Esophagus squamous epithelium (tissue), 4 donors: Measurements from ENCODE around the gene KRTAP9-2.

Source experiments
- CTCF ChIP-seq, 6 experiments: fragments of 450-650 bp in 4 of 6; fragments of 200-600 bp in 2 of 6; sonication (generic) in 2 of 6; IDR thresholded peaks; one replicate each; pipeline ENCODE4 v1.5.1; 2016 to 2019; ENCODE audit warnings: antibody characterized with exemption in 6 of 6, mild to moderate bottlenecking in 4 of 6, moderate library complexity in 4 of 6
- POLR2A ChIP-seq, 4 donors: fragments of 450-650 bp; IDR thresholded peaks; one replicate each; pipeline ENCODE4 v1.6.1; 2017; ENCODE audit warnings: antibody characterized with exemption in 4 of 4, mild to moderate bottlenecking in 4 of 4, moderate library complexity in 3 of 4

GRCh38 chr17:41185001-41185400 is 41.4 kb upstream of the KRTAP9-2 start:
- no peak for TF ChIP-seq POLR2A (IDR thresholded peaks at IDR 0.05)
- no peak for TF ChIP-seq CTCF (IDR thresholded peaks at IDR 0.05)
